Endothelial cell (in vitro differentiated cells): ENCODE data around the gene LIPH. TPM values are rescaled to one million over a fixed set of nuclear protein-coding genes. Genes with fewer than 3 reads are reported as not detected.

Source experiments
- DNase-seq: peaks from one replicate; pipeline ENCODE4 v3.0.0; 2021; ENCODE audit warnings: low spot score
- H3K27ac Mint-ChIP-seq: one replicate; pipeline ENCODE4 v1.8.0; 2021; ENCODE audit warnings: mixed read lengths, inconsistent platforms; ENCODE audit not compliant: unreplicated experiment
- H3K27me3 Mint-ChIP-seq: one replicate; pipeline ENCODE4 v1.8.0; 2021; ENCODE audit warnings: mild to moderate bottlenecking, moderate library complexity, mixed read lengths, inconsistent platforms; ENCODE audit not compliant: unreplicated experiment
- H3K36me3 Mint-ChIP-seq: one replicate; pipeline ENCODE4 v1.8.0; 2021; ENCODE audit warnings: mild to moderate bottlenecking, low read depth, mixed read lengths, inconsistent platforms; ENCODE audit not compliant: unreplicated experiment
- H3K4me1 Mint-ChIP-seq: one replicate; pipeline ENCODE4 v1.8.0; 2021; ENCODE audit warnings: mild to moderate bottlenecking, mixed read lengths, inconsistent platforms; ENCODE audit not compliant: unreplicated experiment
- H3K4me3 Mint-ChIP-seq: one replicate; pipeline ENCODE4 v1.8.0; 2021; ENCODE audit warnings: mild to moderate bottlenecking, mixed read lengths, inconsistent platforms; ENCODE audit not compliant: unreplicated experiment
- H3K9me3 Mint-ChIP-seq: one replicate; pipeline ENCODE4 v1.8.0; 2021; ENCODE audit warnings: mixed read lengths, inconsistent platforms; ENCODE audit not compliant: unreplicated experiment
- total RNA-seq: library from RNA; stranded (reverse); fragmentation: NEBNext Ultra II Directional; extraction: Animal tissue kit (Norgen Biotek cat#: 25700); gene quantifications from one replicate; pipeline ENCODE4 v1.2.1, GENCODE V29; 2021; ENCODE audit not compliant: unreplicated experiment
- TF ChIP-seq, protein P1 (sequence below): fragments of 200-600 bp; sonication (generic); IDR thresholded peaks from one replicate; pipeline ENCODE4 v1.5.0; 2021; ENCODE audit warnings: antibody characterized with exemption; ENCODE audit not compliant: unreplicated experiment

Gene LIPH
- total RNA-seq, 1 donor from 2014 or later, result 2.5 TPM

DNA sequence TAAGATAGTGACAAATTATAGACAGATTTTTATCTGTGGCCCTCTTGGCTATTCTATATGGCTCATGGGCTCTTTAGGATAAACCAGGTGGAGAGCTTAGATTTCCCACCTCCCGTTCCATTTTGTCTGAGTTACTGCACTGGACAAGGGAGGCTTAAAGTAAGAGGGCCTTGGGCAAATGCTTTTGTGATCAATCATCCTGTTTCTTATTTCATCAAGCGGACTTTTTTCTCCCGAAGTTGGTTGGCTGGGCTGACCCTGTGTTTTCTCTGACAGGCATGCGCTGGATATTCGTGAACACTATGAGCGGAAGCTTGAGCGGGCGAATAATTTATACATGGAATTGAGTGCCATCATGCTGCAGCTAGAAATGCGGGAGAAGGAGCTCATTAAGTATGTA is 86.9 kb downstream of the LIPH start:
- H3K36me3 Mint-ChIP-seq, result peaks cover 13% of the 10 kb centered on the region
- no peak for DNase-seq
- no peaks in the 10 kb centered on the region for H3K9me3 Mint-ChIP-seq
- TF ChIP-seq, protein P1, sequence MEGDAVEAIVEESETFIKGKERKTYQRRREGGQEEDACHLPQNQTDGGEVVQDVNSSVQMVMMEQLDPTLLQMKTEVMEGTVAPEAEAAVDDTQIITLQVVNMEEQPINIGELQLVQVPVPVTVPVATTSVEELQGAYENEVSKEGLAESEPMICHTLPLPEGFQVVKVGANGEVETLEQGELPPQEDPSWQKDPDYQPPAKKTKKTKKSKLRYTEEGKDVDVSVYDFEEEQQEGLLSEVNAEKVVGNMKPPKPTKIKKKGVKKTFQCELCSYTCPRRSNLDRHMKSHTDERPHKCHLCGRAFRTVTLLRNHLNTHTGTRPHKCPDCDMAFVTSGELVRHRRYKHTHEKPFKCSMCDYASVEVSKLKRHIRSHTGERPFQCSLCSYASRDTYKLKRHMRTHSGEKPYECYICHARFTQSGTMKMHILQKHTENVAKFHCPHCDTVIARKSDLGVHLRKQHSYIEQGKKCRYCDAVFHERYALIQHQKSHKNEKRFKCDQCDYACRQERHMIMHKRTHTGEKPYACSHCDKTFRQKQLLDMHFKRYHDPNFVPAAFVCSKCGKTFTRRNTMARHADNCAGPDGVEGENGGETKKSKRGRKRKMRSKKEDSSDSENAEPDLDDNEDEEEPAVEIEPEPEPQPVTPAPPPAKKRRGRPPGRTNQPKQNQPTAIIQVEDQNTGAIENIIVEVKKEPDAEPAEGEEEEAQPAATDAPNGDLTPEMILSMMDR, result no peak
- H3K4me1 Mint-ChIP-seq, result peaks cover 5% of the 10 kb centered on the region
- no peaks in the 10 kb centered on the region for H3K27me3 Mint-ChIP-seq
- no peak overlapping the region for H3K27ac Mint-ChIP-seq
- no peak overlapping the region for H3K4me3 Mint-ChIP-seq

DNA sequence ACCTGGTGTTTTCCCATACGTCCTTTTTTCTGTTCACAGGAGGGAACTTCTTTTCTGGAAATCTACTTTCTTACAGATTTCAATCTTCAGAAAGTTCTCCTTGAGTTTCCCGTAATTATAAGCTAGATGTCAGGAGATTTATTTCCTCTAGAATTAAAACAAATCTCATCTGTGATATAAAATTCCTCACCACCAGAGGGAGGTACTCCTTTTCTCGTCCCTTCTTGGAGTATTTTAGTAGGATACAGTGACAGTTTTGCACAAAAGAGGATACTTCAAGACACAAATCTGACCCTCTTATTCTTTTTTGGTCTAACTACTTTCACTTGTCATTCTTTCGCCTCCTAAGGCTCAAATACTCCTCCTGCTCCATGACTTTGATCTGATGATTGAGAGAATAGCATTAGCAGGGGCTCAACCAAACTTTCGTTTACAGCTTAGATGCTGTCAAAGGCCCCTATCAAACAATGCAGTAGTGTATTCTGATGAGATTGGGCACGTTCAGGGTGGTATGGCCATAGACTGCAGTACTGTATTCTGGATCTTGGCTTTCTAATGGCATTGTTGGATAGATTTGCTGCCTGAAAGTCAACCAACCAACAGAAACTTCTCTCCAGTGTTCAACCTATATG is 91.6 kb downstream of the LIPH start:
- H3K27ac Mint-ChIP-seq, result no peak overlapping the region
- H3K27me3 Mint-ChIP-seq, result no peaks in the 10 kb centered on the region
- peaks cover 5% of the 10 kb centered on the region for H3K36me3 Mint-ChIP-seq
- H3K4me3 Mint-ChIP-seq, result no peak overlapping the region
- H3K9me3 Mint-ChIP-seq, result no peaks in the 10 kb centered on the region
- no peaks in the 10 kb centered on the region for H3K4me1 Mint-ChIP-seq
- DNase-seq, result no peak
- TF ChIP-seq, protein P1, result peak; percentile 62

DNA sequence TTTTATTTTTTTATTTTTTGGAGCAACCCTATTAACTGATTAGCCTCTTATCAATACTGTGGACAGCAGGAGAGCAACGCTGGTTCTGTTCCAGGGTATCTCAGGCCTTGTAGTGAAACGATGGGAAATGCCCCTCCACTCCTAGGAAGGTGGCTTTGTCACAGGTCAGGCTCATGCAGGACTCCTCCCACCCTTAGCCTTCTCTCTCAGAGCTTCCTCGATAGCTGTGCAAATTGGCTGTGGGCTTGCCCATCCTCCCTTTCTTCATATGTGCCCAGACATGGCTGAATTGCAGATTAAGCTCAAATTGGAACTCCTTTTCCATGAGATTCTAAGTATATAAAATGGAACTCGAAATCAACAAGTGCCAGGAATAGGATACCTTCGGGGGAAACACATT is 92.1 kb downstream of the LIPH start:
- no peaks in the 10 kb centered on the region for H3K27me3 Mint-ChIP-seq
- TF ChIP-seq, protein P1, result no peak
- peaks cover 5% of the 10 kb centered on the region for H3K36me3 Mint-ChIP-seq
- DNase-seq, result no peak
- H3K9me3 Mint-ChIP-seq, result no peaks in the 10 kb centered on the region
- H3K4me3 Mint-ChIP-seq, result no peak overlapping the region
- no peak overlapping the region for H3K27ac Mint-ChIP-seq
- no peaks in the 10 kb centered on the region for H3K4me1 Mint-ChIP-seq

DNA sequence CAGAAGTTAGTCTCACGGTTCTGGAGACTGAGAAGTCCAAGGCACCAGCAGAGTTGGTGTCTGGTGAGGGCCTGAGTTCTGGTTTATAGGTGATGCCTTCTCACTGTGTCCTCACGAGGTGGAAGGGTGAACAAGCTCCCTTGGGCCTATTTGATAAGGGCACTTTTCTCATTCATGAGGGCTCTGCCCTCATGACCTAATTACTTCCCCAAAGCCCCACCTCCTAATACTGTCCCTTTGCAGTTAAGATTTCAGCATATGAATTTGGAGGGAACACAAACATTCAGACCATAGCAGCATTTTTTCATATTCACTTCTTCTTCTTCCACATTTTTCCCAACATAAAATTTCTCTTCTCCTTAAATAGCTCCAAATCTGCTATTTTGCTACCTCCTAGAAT is 95.0 kb downstream of the LIPH start:
- Mint-ChIP-seq H3K36me3 (peaks cover 14% of the 10 kb centered on the region), H3K9me3 (no peaks in the 10 kb centered on the region), H3K4me1 (no peaks in the 10 kb centered on the region), H3K4me3 (no peak overlapping the region), H3K27ac (no peak overlapping the region), H3K27me3 (no peaks in the 10 kb centered on the region)
- no peak for DNase-seq
- TF ChIP-seq, protein P1, result no peak

Other genes with a start within 250 kb of the LIPH start
- 26.4 TPM for gene MAP3K13, start 189.5 kb downstream of the LIPH start, total RNA-seq
- gene TMEM41A, start 53.6 kb downstream of the LIPH start, total RNA-seq, result 18.1 TPM
- gene SENP2, start 33.7 kb upstream of the LIPH start, total RNA-seq, result 34.0 TPM